Caco-2 (cell line): ENCODE data around the gene KLC1. TPM values are rescaled to one million over a fixed set of nuclear protein-coding genes. Genes with fewer than 3 reads are reported as not detected.
A peak's percentile ranks its signal among the peaks of the same experiment; 100 is the strongest.

ENCODE experiments used
- BruUV-seq: library from RNA; stranded (reverse); fragments of 400-500 nt; replicated peaks from 2 replicates; lab custom pipeline; 2021; lab: Mats Ljungman, UMichigan
- CTCF ChIA-PET: fragments of 300-600 bp; sonication (Branson Sonifier 250); formaldehyde crosslinking; loops from one replicate; lab custom pipeline; 2022; ENCODE audit warnings: antibody characterized with exemption; lab: Charles Lee
- POLR2A ChIA-PET: fragments of 300-600 bp; sonication (Branson Sonifier 250); formaldehyde crosslinking; loops from one replicate; lab custom pipeline; 2022; ENCODE audit warnings: antibody characterized with exemption; lab: Charles Lee
- DNase-seq, 2 experiments: peaks; one replicate each; pipeline versions ENCODE4 v3.0.0 to v3.0.0-alpha.2; 2020 to 2022
- H3K27me3 ChIP-seq: replicated peaks from 2 replicates; pipeline ENCODE4 v1.6.0; 2011; ENCODE audit warnings: low read length; ENCODE audit not compliant: control insufficient read depth, insufficient read depth
- H3K36me3 ChIP-seq: 2 replicates; pipeline ENCODE4 v1.5.1; 2011; ENCODE audit warnings: low read length; ENCODE audit not compliant: control insufficient read depth, insufficient read depth
- H3K4me1 ChIP-seq: fragments of 250-450 bp; sonication (Bioruptor Pico); 2 replicates; pipeline ENCODE4 v1.5.1; 2020; ENCODE audit warnings: mild to moderate bottlenecking
- H3K4me3 ChIP-seq: 2 replicates; pipeline ENCODE4 v1.5.1; 2011; ENCODE audit warnings: low read depth, mild to moderate bottlenecking, control low read depth, low read length
- H3K9me3 ChIP-seq: fragments of 250-450 bp; sonication (Bioruptor Pico); 2 replicates; pipeline ENCODE4 v1.5.1; 2020; ENCODE audit warnings: mild to moderate bottlenecking, moderate library complexity
- H3K27ac Mint-ChIP-seq: one replicate; pipeline ENCODE4 v1.8.0; 2022; ENCODE audit warnings: mixed read lengths; ENCODE audit not compliant: unreplicated experiment
- H3K27me3 Mint-ChIP-seq: one replicate; pipeline ENCODE4 v1.8.0; 2022; ENCODE audit warnings: mixed read lengths; ENCODE audit not compliant: insufficient read depth, unreplicated experiment
- H3K36me3 Mint-ChIP-seq: one replicate; pipeline ENCODE4 v1.8.0; 2022; ENCODE audit warnings: mild to moderate bottlenecking, mixed read lengths; ENCODE audit not compliant: insufficient read depth, unreplicated experiment
- H3K4me1 Mint-ChIP-seq: one replicate; pipeline ENCODE4 v1.8.0; 2022; ENCODE audit warnings: low read depth, mixed read lengths; ENCODE audit not compliant: unreplicated experiment
- H3K4me3 Mint-ChIP-seq: one replicate; pipeline ENCODE4 v1.8.0; 2022; ENCODE audit warnings: mild to moderate bottlenecking, moderate library complexity, mixed read lengths; ENCODE audit not compliant: unreplicated experiment
- H3K9me3 Mint-ChIP-seq: one replicate; pipeline ENCODE4 v1.8.0; 2022; ENCODE audit warnings: mixed read lengths; ENCODE audit not compliant: unreplicated experiment
- intact Hi-C: fragments of 100-400 bp; cut with micrococcal nuclease; formaldehyde crosslinking; loops from one replicate; pipeline ENCODE4 v1.10.0; 2022; ENCODE audit not compliant: unreplicated experiment
- total RNA-seq: library from RNA; stranded (reverse); gene quantifications from 2 replicates; pipeline ENCODE4 v1.2.3, GENCODE V29; 2022
- TF ChIP-seq, protein P1 (sequence below), 2 experiments: fragments of 200-600 bp in 1 of 2; IDR thresholded peaks; 1 replicate in 1 of 2; 2 replicates in 1 of 2; pipeline versions ENCODE4 v1.5.1 to v1.8.0; 2011 to 2022; ENCODE audit warnings: antibody characterized with exemption in 1 of 2, control low read depth in 1 of 2, inconsistent platforms in 1 of 2, low read depth in 1 of 2, low read length in 1 of 2, mild to moderate bottlenecking in 1 of 2, moderate library complexity in 1 of 2; ENCODE audit not compliant: insufficient read depth in 1 of 2, severe bottlenecking in 1 of 2, unreplicated experiment in 1 of 2

The KLC1 gene
- total RNA-seq, 1 experiment from 2014 or later = 110 TPM

DNA sequence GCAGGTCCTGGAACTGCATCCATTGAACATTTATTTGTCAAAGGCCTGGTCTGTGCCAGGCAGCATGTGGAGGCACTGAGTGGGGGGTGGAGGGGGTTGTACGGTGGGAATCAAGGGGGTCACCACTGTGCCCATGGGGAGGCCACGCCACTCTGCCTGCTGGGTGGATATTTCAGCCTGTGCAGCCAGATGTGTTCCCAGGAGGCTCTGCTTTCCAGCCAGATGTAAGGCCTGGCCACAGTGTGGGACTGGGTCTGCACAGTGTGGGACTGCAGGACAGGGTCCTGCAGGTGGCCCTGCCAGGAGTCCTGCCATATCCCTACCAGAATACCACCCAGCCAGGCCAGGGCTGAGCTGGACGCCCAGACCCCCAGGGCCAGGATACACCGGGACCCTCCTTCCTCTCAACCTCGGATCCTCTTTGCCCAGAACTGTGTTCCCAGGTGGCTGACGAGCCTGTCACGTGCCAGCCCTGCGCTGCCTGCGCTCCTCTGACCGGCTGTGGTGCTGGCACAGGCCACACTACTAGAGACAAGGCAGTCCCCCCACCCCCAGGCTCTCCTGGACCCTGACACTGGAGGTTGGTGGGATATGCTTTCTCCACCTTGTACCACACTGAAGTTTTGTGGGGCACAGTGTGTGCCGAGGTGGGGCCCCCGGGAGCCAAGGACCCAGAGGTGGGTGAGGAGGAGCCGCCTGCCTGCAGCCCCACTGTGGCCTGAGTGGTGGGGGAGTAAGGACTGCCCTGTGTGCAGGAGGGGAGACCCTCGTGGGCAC is 68.8 kb downstream of the KLC1 start:
- POLR2A ChIA-PET = no interaction called here
- peaks cover 87% of the 10 kb centered on the region for H3K36me3 Mint-ChIP-seq
- Histone ChIP-seq H3K9me3 (no peaks in the 10 kb centered on the region), H3K27me3 (no peaks in the 10 kb centered on the region), H3K36me3 (peaks cover 2% of the 10 kb centered on the region; the same call in 1 of the 2 replicates), H3K4me1 (no peaks in the 10 kb centered on the region), H3K4me3 (no peak overlapping the region)
- no peaks in the 10 kb centered on the region for H3K27me3 Mint-ChIP-seq
- peak overlapping the region; percentile 31 for H3K4me3 Mint-ChIP-seq
- DNase-seq = no peak
- BruUV-seq = TSS peak; percentile 18
- no peaks in the 10 kb centered on the region for H3K4me1 Mint-ChIP-seq
- CTCF ChIA-PET = no interaction called here
- TF ChIP-seq, protein P1, sequence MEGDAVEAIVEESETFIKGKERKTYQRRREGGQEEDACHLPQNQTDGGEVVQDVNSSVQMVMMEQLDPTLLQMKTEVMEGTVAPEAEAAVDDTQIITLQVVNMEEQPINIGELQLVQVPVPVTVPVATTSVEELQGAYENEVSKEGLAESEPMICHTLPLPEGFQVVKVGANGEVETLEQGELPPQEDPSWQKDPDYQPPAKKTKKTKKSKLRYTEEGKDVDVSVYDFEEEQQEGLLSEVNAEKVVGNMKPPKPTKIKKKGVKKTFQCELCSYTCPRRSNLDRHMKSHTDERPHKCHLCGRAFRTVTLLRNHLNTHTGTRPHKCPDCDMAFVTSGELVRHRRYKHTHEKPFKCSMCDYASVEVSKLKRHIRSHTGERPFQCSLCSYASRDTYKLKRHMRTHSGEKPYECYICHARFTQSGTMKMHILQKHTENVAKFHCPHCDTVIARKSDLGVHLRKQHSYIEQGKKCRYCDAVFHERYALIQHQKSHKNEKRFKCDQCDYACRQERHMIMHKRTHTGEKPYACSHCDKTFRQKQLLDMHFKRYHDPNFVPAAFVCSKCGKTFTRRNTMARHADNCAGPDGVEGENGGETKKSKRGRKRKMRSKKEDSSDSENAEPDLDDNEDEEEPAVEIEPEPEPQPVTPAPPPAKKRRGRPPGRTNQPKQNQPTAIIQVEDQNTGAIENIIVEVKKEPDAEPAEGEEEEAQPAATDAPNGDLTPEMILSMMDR (IDR thresholded peaks at IDR 0.05; ENCODE audit: insufficient read depth in 1 of 2, low read depth in 1 of 2, low read length in 1 of 2, severe bottlenecking in 1 of 2, unreplicated experiment in 1 of 2) = no peak
- H3K9me3 Mint-ChIP-seq = no peaks in the 10 kb centered on the region
- no peak overlapping the region for H3K27ac Mint-ChIP-seq
- intact Hi-C loops = no loop called here

GRCh38 chr14:103698380-103699260 is 69.6 kb downstream of the KLC1 start:
- H3K9me3 Mint-ChIP-seq = no peaks in the 10 kb centered on the region
- H3K36me3 Mint-ChIP-seq = peaks cover 87% of the 10 kb centered on the region
- H3K4me3 Mint-ChIP-seq = no peak overlapping the region
- Histone ChIP-seq H3K4me1 (no peaks in the 10 kb centered on the region), H3K36me3 (peaks cover 2% of the 10 kb centered on the region; the same call in 1 of the 2 replicates), H3K4me3 (no peak overlapping the region), H3K27me3 (no peaks in the 10 kb centered on the region), H3K9me3 (no peaks in the 10 kb centered on the region)
- intact Hi-C loops = no loop called here
- DNase-seq = no peak
- peak overlapping the region; percentile 45 for H3K27ac Mint-ChIP-seq
- TF ChIP-seq, protein P1 (IDR thresholded peaks at IDR 0.05; ENCODE audit: insufficient read depth in 1 of 2, low read depth in 1 of 2, low read length in 1 of 2, severe bottlenecking in 1 of 2, unreplicated experiment in 1 of 2) = no peak
- no peaks in the 10 kb centered on the region for H3K4me1 Mint-ChIP-seq
- CTCF ChIA-PET = interaction anchor here (0.6 kb wide), 1 partner anchor 44 kb away, joined by 3 read pairs; no protein-coding TSS in a partner anchor
- BruUV-seq = no TSS peak
- POLR2A ChIA-PET = no interaction called here
- H3K27me3 Mint-ChIP-seq = no peaks in the 10 kb centered on the region

DNA sequence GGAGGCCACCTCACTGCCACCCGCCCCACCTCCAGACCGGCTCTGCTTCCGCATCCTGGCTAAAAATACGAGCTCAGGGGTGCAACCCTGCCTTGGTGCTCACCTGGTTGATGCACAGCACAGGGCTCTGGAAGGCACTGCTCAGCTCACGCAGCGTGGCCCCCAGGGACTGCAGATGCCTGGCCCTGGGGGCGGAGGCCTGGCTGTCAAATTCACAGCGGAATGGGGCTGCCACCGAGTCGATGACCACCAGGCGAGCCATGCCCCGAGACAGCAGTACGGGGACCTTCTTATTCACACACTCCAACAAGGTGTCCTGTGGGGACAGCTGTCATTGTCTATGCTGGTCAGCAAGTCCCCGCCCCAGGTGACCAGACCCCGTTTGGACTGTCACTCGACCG is 70.2 kb downstream of the KLC1 start:
- intact Hi-C loops = no loop called here
- ChIA-PET CTCF (interaction anchor here (0.6 kb wide), 1 partner anchor 45 kb away, joined by 3 read pairs; no protein-coding TSS in a partner anchor), POLR2A (no interaction called here)
- Histone ChIP-seq H3K9me3 (no peaks in the 10 kb centered on the region), H3K27me3 (no peaks in the 10 kb centered on the region), H3K4me1 (no peaks in the 10 kb centered on the region), H3K36me3 (peaks cover 2% of the 10 kb centered on the region; the same call in 1 of the 2 replicates), H3K4me3 (no peak overlapping the region)
- TF ChIP-seq, protein P1 (IDR thresholded peaks at IDR 0.05; ENCODE audit: insufficient read depth in 1 of 2, low read depth in 1 of 2, low read length in 1 of 2, severe bottlenecking in 1 of 2, unreplicated experiment in 1 of 2) = no peak
- BruUV-seq = no TSS peak
- Mint-ChIP-seq H3K9me3 (no peaks in the 10 kb centered on the region), H3K4me3 (no peak overlapping the region), H3K27ac (peak overlapping the region; percentile 45), H3K36me3 (peaks cover 86% of the 10 kb centered on the region), H3K4me1 (no peaks in the 10 kb centered on the region), H3K27me3 (no peaks in the 10 kb centered on the region)
- DNase-seq = no peak
